ENCODE measurements around the gene EID1.

Gene EID1, protein sequence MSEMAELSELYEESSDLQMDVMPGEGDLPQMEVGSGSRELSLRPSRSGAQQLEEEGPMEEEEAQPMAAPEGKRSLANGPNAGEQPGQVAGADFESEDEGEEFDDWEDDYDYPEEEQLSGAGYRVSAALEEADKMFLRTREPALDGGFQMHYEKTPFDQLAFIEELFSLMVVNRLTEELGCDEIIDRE

DNA sequence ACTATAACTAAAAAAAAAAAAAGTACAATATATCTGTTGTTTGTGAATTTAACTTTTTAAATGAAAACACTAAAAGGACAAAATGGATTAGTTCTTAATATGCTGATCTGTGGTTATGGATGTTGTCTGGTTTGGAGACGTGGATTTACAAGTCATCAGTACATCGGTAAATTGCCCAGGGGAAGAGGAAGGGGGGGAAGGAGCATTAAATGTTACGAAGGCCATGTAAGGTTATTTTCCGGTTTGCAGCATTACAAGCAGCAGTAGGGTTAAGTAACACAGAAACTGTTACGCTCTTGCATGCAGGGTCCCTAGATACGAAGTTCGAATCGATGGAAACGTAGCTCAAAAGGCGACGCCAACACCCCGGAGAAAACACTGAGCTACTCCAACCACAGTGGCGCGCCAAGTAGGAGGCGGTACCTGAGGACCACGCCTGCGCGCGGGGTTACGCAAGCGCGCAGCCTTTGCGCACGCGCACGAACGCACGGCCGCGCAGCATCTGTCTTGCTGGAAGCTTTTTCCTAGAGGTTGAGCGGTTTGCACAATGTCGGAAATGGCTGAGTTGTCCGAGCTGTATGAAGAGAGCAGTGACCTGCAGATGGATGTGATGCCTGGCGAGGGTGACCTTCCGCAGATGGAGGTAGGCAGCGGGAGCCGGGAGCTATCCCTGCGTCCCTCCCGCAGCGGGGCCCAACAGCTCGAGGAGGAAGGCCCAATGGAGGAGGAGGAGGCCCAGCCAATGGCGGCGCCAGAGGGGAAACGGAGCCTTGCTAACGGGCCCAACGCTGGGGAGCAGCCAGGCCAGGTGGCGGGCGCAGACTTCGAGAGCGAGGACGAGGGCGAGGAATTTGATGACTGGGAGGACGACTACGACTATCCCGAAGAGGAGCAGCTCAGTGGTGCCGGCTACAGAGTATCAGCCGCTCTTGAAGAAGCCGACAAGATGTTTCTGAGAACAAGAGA is at the start of gene EID1:
Gene EID1 (plus strand): TSS at position 505 of the 966 bp plus-strand sequence. CDS start 43 bp downstream, at position 548.
- TF ChIP-seq Cebpa-rat (IDR thresholded peaks at IDR 0.05) = peak; percentile 87 to 99 (median 96)
- Histone ChIP-seq H3K4me2 (peak within 1 kb of the TSS; percentile 70 to 87 (median 80)), H3K27ac (peak within 1 kb of the TSS; percentile 70 to 93 (median 89)), H3K36me3 (peaks cover 0 to 17% (median 0%) of the 10 kb centered on the region in 11 experiments; a peak in 5 of 22 replicates), H3K27me3 (no peaks in the 10 kb centered on the region), H3K9ac (peak within 1 kb of the TSS; percentile 81 to 89 (median 84)), H4K20me1 (peaks cover 0 to 20% (median 12%) of the 10 kb centered on the region in 11 experiments; a peak in 13 of 22 replicates), H3K4me3 (peak within 1 kb of the TSS; percentile 63 to 80 (median 78)), H3K9me3 (replicated peaks in 1 of 11) (0 out of 22 replicates have a peak, but pooled peaks cover 0 to 6% (median 0%) of the 10 kb centered on the region in 11 experiments), H3K4me1 (peaks cover 7 to 28% (median 18%) of the 10 kb centered on the region in 10 experiments; a peak in 18 of 20 replicates)

DNA sequence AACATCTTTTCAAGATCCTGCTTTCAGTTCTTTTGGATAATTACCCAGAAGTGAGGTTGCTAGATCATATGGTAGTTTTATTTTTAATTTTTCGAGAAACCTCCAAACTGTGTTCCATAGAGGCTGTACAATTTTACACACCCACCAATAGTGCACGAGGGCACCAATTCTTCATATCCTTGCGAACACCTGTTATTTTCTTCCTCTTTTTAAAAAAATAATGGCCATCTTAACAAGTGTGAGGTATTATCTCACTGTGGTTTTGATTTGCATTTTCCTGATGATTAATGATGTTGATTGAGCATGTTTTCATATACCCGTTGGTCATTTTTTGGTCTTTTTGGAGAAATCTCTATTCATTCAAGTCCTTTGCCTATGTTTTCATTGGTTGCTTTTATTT is 49.5 kb upstream of the EID1 start:
- Histone ChIP-seq H3K4me2 (no peak overlapping the region), H3K9ac (no peak overlapping the region), H4K20me1 (no peaks in the 10 kb centered on the region), H3K4me3 (no peak overlapping the region), H3K27ac (no peak overlapping the region), H3K9me3 (replicated peaks in 1 of 11) (peaks cover 7 to 18% (median 16%) of the 10 kb centered on the region in 11 experiments), H3K4me1 (no peaks in the 10 kb centered on the region), H3K36me3 (no peaks in the 10 kb centered on the region), H3K27me3 (no peaks in the 10 kb centered on the region)
- no peak for TF ChIP-seq Cebpa-rat (IDR thresholded peaks at IDR 0.05)

DNA sequence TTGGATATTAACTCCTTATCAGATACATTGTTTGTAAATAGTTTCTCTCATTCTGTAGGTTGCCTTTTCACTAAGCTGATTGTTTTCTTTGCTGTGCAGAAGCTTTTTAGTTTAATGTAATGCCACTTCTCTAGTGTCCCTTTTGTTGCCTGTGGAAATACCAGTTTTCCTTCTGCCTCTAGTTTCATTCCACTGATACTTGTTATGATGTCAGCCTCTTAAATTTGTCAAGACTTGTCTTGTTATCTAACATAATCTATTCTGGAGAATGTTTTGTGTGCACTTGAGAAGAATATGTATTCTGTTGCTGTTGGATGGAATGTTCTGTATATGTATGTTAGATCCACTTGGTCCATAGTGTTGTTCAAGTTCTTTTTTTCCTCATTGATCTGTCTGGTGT is 49.0 kb upstream of the EID1 start:
- no peaks in the 10 kb centered on the region for H3K4me1 ChIP-seq
- H3K9me3 ChIP-seq (replicated peaks in 1 of 11) = peaks cover 10 to 22% (median 19%) of the 10 kb centered on the region in 11 experiments
- no peaks in the 10 kb centered on the region for H4K20me1 ChIP-seq
- H3K27me3 ChIP-seq = no peaks in the 10 kb centered on the region
- no peak overlapping the region for H3K9ac ChIP-seq
- TF ChIP-seq Cebpa-rat (IDR thresholded peaks at IDR 0.05) = no peak
- H3K4me3 ChIP-seq = no peak overlapping the region
- no peak overlapping the region for H3K4me2 ChIP-seq
- H3K27ac ChIP-seq = no peak overlapping the region
- H3K36me3 ChIP-seq = no peaks in the 10 kb centered on the region

DNA sequence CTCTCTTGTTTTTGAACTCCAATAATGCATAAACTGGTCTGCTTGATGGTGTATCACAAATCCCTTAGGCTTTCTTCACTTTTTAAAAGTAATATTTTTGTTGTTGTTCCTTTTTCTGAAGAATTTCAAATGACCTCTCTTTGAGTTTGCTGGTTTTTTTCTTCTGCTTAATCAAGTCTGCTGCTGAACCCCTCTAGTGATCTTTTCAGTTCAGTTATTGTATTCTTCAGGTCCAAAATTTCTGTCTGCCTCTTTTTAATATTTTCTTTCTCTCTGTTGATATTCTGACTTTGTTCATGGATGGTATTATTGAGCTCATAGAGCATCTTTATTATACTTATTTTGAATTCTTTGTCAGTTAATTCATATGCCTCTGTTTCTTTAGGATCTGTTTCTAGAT is 45.3 kb upstream of the EID1 start:
- Histone ChIP-seq H3K27me3 (no peaks in the 10 kb centered on the region), H3K4me3 (no peak overlapping the region), H3K4me1 (no peaks in the 10 kb centered on the region), H3K4me2 (no peak overlapping the region), H3K9ac (no peak overlapping the region), H3K9me3 (replicated peaks in 1 of 11) (peaks cover 10 to 25% (median 19%) of the 10 kb centered on the region in 11 experiments), H3K36me3 (no peaks in the 10 kb centered on the region), H3K27ac (no peak overlapping the region), H4K20me1 (no peaks in the 10 kb centered on the region)
- no peak for TF ChIP-seq Cebpa-rat (IDR thresholded peaks at IDR 0.05)

DNA sequence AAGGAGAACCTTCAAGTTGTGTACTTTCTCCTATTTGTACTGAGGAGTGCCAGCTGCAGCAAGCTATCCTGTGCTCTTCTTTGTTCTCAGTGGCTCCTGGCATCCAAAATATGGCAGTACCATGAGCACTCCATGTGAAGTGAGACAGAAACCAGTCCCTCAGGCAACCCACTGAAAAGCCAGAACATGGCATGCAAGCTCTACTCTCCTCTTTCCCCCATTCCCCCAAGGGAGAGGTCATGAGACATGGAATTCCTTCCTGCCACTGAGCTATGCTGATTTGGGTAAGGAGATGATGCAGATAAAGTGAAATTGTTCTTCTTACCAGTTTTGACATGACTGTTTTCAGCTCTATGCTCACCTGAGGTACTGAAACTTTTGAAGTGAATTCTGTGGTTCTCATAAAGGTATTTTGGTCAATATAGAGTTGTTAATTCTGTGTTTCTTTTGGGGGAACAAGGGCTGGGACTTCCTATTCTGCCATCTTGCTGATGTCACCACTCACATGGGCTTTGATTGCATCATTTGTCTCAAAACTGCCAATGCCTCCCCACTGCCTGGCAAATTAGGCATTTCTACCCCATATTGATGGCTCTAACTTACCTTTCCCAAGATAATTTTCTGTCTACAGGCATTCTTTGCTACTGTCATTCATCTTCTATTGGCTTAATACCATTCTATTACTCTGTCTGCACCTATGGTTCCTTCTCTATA is 44.3 kb upstream of the EID1 start:
- Histone ChIP-seq H3K27me3 (no peaks in the 10 kb centered on the region), H3K4me2 (no peak overlapping the region), H3K9me3 (replicated peaks in 1 of 11) (peaks cover 10 to 25% (median 19%) of the 10 kb centered on the region in 11 experiments), H3K27ac (no peak overlapping the region), H3K9ac (no peak overlapping the region), H3K36me3 (no peaks in the 10 kb centered on the region), H4K20me1 (no peaks in the 10 kb centered on the region), H3K4me3 (no peak overlapping the region), H3K4me1 (no peaks in the 10 kb centered on the region)
- TF ChIP-seq Cebpa-rat (IDR thresholded peaks at IDR 0.05) = no peak

DNA sequence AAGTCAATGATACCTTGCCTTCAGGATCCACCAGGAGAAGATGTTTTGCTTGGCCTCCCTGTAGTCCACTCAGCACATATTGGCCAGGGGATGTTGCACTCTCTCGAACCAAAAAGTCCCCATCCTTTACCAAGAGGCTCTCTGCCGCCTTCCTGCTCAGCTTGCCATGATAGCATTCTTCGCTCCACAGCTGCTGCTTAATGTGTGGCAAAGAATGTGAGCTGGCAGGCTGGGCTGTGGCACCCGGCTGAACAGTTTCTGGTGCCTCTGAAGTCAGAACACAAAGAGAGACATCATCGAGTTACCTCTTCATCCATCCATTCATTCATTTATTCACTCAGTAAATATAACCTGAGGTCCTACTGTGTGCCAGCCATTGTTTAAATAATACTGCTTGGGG is 43.2 kb upstream of the EID1 start:
- no peaks in the 10 kb centered on the region for H3K36me3 ChIP-seq
- H3K27ac ChIP-seq = no peak overlapping the region
- TF ChIP-seq Cebpa-rat (IDR thresholded peaks at IDR 0.05) = no peak
- H3K27me3 ChIP-seq = no peaks in the 10 kb centered on the region
- peaks cover 10 to 25% (median 19%) of the 10 kb centered on the region in 11 experiments for H3K9me3 ChIP-seq (replicated peaks in 1 of 11)
- H4K20me1 ChIP-seq = no peaks in the 10 kb centered on the region
- H3K9ac ChIP-seq = no peak overlapping the region
- no peaks in the 10 kb centered on the region for H3K4me1 ChIP-seq
- no peak overlapping the region for H3K4me2 ChIP-seq
- no peak overlapping the region for H3K4me3 ChIP-seq

DNA sequence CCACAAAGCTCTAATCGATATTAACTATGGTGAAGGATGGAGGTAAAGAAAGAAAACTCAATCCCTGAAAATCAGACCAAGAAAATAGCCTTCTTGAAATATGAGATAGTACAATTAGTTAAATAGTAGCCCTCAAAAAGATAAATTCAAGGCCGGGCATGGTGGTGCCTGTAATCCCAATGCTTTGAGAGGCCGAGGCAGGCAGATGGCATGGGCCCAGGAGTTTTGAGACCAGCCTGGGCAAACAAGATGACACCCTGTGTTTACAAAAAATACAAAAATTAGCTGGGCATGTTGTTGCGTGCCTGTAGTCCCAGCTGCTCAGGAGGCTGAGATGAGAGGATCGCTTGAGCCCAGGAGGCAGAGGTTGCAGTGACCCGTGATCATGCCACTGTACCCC is 35.4 kb upstream of the EID1 start:
- peaks cover 0 to 5% (median 0%) of the 10 kb centered on the region in 11 experiments; a peak in 1 of 22 replicates for H3K9me3 ChIP-seq (replicated peaks in 1 of 11)
- H3K4me3 ChIP-seq = no peak overlapping the region
- H3K36me3 ChIP-seq = no peaks in the 10 kb centered on the region
- H3K9ac ChIP-seq = no peak overlapping the region
- no peak overlapping the region for H3K27ac ChIP-seq
- no peaks in the 10 kb centered on the region for H3K27me3 ChIP-seq
- no peak overlapping the region for H3K4me2 ChIP-seq
- H4K20me1 ChIP-seq = no peaks in the 10 kb centered on the region
- no peaks in the 10 kb centered on the region for H3K4me1 ChIP-seq
- TF ChIP-seq Cebpa-rat (IDR thresholded peaks at IDR 0.05) = no peak

DNA sequence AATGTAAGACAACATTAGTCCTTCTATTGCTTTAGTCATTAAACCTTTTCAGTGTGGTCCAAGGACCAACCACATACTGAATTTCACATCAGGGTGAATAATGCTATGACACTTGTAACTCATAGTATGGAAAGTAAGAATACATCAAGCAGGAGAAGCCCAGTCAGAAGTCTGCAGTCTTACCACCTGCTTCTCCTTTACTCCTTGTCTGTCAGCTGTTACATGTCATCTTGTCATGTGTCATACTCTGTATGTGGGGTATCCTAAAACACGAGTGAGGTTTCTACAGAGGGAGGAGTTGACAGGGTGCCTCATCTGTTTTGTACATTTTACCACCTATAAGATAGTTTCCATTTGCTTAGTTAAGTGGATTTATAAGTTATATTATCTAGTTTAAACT is 32.8 kb upstream of the EID1 start:
- H3K4me2 ChIP-seq = no peak overlapping the region
- H3K4me3 ChIP-seq = no peak overlapping the region
- H3K36me3 ChIP-seq = no peaks in the 10 kb centered on the region
- no peaks in the 10 kb centered on the region for H3K4me1 ChIP-seq
- H4K20me1 ChIP-seq = no peaks in the 10 kb centered on the region
- no peak overlapping the region for H3K9ac ChIP-seq
- TF ChIP-seq Cebpa-rat (IDR thresholded peaks at IDR 0.05) = no peak
- no peaks in the 10 kb centered on the region for H3K27me3 ChIP-seq
- peaks cover 0 to 5% (median 0%) of the 10 kb centered on the region in 11 experiments; a peak in 1 of 22 replicates for H3K9me3 ChIP-seq (replicated peaks in 1 of 11)
- H3K27ac ChIP-seq = no peak overlapping the region

DNA sequence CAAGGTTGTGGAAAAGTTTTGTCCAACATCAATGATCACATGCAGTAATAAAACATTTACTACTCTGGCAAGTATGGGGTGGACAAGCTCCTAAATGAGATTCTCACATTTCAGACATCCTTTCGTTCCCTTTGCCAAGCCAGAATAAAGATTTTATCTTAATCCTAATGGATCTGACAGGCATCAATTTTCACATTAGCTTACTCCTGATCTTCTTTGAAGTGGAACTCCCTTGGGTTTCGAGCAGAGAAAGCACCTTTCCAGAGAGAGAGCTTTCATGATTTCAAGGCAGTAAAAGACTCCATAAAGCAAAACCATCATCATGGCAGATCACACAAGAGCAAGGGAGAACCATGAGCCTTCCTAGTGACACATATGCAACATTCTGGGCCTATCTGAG is 27.3 kb upstream of the EID1 start:
- H3K9ac ChIP-seq = no peak overlapping the region
- TF ChIP-seq Cebpa-rat (IDR thresholded peaks at IDR 0.05) = no peak
- no peak overlapping the region for H3K27ac ChIP-seq
- no peak overlapping the region for H3K4me3 ChIP-seq
- peaks cover 0 to 6% (median 0%) of the 10 kb centered on the region in 11 experiments; a peak in 1 of 22 replicates for H3K9me3 ChIP-seq (replicated peaks in 1 of 11)
- no peaks in the 10 kb centered on the region for H4K20me1 ChIP-seq
- no peaks in the 10 kb centered on the region for H3K4me1 ChIP-seq
- H3K4me2 ChIP-seq = no peak overlapping the region
- H3K36me3 ChIP-seq = no peaks in the 10 kb centered on the region
- H3K27me3 ChIP-seq = no peaks in the 10 kb centered on the region
